Urinary bladder (tissue), 4 donors: ENCODE results near the gene PADI1. TPM values are rescaled to one million over a fixed set of nuclear protein-coding genes. Genes with fewer than 3 reads are reported as not detected.

Experiments
- DNase-seq: peaks from one replicate; pipeline ENCODE4 v3.0.0-alpha.2; 2015; ENCODE audit errors: extremely low spot score
- H3K27ac ChIP-seq: one replicate; pipeline ENCODE4 v1.5.1; 2013; ENCODE audit warnings: low read depth, mild to moderate bottlenecking, moderate library complexity
- H3K36me3 ChIP-seq: one replicate; pipeline ENCODE4 v1.6.1; 2013; ENCODE audit warnings: mild to moderate bottlenecking, moderate library complexity; ENCODE audit not compliant: insufficient read depth
- H3K4me1 ChIP-seq: one replicate; pipeline ENCODE4 v1.6.1; 2013; ENCODE audit warnings: mild to moderate bottlenecking, moderate library complexity; ENCODE audit not compliant: insufficient read depth
- H3K4me3 ChIP-seq: one replicate; pipeline ENCODE4 v1.5.1; 2013; ENCODE audit warnings: low read depth, low read length
- WGBS: extraction: QIAGEN DNeasy Blood & Tissue Kit; methylation state at CpG from one replicate; pipeline ENCODE4 v1.1.7; 2013; 5-methylcytosine and 5-hydroxymethylcytosine counted together
- polyA plus RNA-seq: library from polyadenylated mRNA; stranded (reverse); fragments of 200-250 nt; gene quantifications from one replicate; pipeline ENCODE4 v1.2.3, GENCODE V29; 2013
- total RNA-seq: library from RNA; depleted of rRNA; stranded (reverse); fragments of >200 nt; gene quantifications from one replicate; pipeline ENCODE4 v1.2.3, GENCODE V29; 2014
- donor health status: healthy with polysubstance abuse.
- donor health status: healthy.

PADI1 gene
- total and polyA plus RNA-seq, 2 donors = 0.16 to 0.18 TPM

- DNase-seq = no peak
- 74% methylated on average over 6 of the region's 6 CpGs for WGBS
- H3K27ac ChIP-seq = no peak overlapping the region
- H3K36me3 ChIP-seq = no peaks in the 10 kb centered on the region
- H3K4me3 ChIP-seq = no peak overlapping the region
- no peaks in the 10 kb centered on the region for H3K4me1 ChIP-seq
Measured at GRCh38 chr1:17258758-17259130, 53.8 kb downstream of the PADI1 start.

DNA sequence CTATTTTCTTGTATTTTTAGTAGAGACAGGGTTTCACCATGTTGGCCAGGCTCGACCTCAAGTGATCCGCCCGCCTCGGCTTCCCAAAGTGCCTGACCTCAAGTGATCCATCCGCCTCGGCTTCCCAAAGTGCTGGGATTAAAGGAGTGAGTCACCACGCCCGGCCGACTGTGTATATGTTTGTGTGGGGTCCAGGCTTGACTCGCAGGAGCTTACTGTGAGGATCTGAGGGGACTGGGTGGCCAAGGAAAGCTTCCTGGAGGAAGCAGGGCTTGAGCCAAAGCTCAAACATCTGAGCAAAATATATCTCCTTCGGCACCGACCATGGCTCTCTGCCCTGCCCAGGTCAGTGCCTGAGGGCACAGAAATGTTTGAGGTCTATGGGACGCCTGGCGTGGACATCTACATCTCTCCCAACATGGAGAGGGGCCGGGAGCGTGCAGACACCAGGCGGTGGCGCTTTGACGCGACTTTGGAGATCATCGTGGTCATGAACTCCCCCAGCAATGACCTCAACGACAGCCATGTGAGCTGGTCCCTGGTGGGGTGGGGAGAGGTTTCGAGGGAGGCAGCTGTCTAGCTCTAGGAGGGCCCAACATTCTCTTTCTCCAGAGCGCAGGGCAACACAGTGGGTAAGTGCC lies 54.4 kb downstream of the PADI1 start:
- 61% methylated on average over 24 of the region's 24 CpGs for WGBS
- H3K36me3 ChIP-seq = no peaks in the 10 kb centered on the region
- H3K4me3 ChIP-seq = no peak overlapping the region
- no peak for DNase-seq
- H3K4me1 ChIP-seq = no peaks in the 10 kb centered on the region
- H3K27ac ChIP-seq = no peak overlapping the region

DNA sequence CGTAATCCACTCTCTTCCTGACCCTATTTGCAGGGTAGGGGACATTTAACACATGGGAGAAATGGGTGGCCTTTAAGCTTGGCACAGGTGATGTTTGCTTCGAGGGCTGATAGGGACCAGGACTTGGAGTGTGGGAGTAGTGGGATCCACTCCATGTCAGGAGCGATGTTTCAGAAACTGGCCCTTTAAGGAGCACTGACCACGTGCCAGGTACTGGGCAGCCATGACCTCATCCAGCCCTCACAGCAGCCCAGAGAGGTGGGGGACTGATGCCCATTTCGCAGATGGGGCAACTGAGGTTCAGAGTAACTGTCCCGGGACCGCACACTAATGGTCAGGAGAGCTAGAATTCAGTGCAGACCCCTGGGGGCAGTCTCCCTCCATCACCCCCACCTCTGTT lies 55.3 kb downstream of the PADI1 start:
- 81% methylated on average over 7 of the region's 7 CpGs for WGBS
- DNase-seq = no peak
- no peaks in the 10 kb centered on the region for H3K4me1 ChIP-seq

GRCh38 chr1:17260738-17261137 lies 55.8 kb downstream of the PADI1 start:
- Histone ChIP-seq H3K4me1 (no peaks in the 10 kb centered on the region), H3K27ac (no peak overlapping the region)
- WGBS = 83% methylated on average over 5 of the region's 5 CpGs

More for the DNA sequence above, 55.3 kb downstream of the PADI1 start:
- Histone ChIP-seq H3K4me3 (no peak overlapping the region), H3K36me3 (no peaks in the 10 kb centered on the region), H3K27ac (no peak overlapping the region)

GRCh38 chr1:17263936-17264335 lies 59.0 kb downstream of the PADI1 start:
- no peaks in the 10 kb centered on the region for H3K36me3 ChIP-seq
- DNase-seq = no peak
- H3K27ac ChIP-seq = no peak overlapping the region
- H3K4me3 ChIP-seq = no peak overlapping the region
- no peaks in the 10 kb centered on the region for H3K4me1 ChIP-seq

More at GRCh38 chr1:17260738-17261137, 55.8 kb downstream of the PADI1 start:
- no peak overlapping the region for H3K4me3 ChIP-seq
- no peaks in the 10 kb centered on the region for H3K36me3 ChIP-seq
- DNase-seq = no peak

GRCh38 chr1:17264470-17264869 lies 59.5 kb downstream of the PADI1 start:
- H3K27ac ChIP-seq = no peak overlapping the region

DNA sequence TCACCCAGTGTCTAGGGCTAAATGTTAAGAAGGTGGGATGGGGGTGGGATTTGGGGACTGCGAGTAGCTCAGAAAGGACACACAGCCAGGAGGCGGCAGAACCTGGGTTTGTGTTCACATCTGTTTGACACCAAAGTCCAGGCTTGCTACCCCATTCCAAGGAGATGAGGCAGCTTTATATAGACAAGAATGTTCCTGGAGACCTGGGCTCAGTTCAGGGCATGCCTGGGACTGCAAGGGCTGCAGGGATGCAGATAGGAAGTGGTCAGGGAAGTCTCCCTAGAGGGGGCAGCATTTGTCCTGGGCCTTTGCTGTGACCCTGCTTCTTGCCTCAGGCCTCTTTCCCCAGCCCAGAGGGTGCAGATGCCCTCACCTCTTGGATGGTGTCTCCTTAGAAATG lies 60.2 kb downstream of the PADI1 start:
- Histone ChIP-seq H3K27ac (no peak overlapping the region), H3K4me1 (no peaks in the 10 kb centered on the region), H3K4me3 (no peak overlapping the region), H3K36me3 (no peaks in the 10 kb centered on the region)
- no peak for DNase-seq
- WGBS = 81% methylated on average over 2 of the region's 2 CpGs

More at GRCh38 chr1:17264470-17264869, 59.5 kb downstream of the PADI1 start:
- Histone ChIP-seq H3K36me3 (no peaks in the 10 kb centered on the region), H3K4me1 (no peaks in the 10 kb centered on the region), H3K4me3 (no peak overlapping the region)
- DNase-seq = no peak
- WGBS = 92% methylated on average over 5 of the region's 5 CpGs

DNA sequence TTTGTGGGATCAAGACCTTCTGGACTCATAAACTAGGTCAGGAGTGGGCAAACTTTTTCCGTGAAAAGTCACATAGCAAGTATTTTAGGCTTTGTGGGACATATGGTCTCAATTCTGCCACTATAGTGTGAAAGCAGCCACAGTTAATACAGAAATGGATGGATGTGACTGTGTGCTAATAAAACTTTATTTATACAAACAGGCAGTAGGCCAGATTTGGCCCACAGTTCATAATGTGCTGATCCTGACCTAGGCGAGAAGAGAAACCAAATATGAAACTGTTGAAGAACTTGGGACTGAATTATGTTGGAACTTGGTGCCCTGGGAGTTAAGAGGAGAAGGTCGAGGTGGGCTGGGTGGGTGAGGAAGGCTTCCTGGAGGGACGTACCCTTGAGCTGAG lies 61.0 kb downstream of the PADI1 start:
- Histone ChIP-seq H3K4me1 (no peaks in the 10 kb centered on the region), H3K27ac (no peak overlapping the region), H3K4me3 (no peak overlapping the region), H3K36me3 (no peaks in the 10 kb centered on the region)
- 87% methylated on average over 4 of the region's 4 CpGs for WGBS
- no peak for DNase-seq

DNA sequence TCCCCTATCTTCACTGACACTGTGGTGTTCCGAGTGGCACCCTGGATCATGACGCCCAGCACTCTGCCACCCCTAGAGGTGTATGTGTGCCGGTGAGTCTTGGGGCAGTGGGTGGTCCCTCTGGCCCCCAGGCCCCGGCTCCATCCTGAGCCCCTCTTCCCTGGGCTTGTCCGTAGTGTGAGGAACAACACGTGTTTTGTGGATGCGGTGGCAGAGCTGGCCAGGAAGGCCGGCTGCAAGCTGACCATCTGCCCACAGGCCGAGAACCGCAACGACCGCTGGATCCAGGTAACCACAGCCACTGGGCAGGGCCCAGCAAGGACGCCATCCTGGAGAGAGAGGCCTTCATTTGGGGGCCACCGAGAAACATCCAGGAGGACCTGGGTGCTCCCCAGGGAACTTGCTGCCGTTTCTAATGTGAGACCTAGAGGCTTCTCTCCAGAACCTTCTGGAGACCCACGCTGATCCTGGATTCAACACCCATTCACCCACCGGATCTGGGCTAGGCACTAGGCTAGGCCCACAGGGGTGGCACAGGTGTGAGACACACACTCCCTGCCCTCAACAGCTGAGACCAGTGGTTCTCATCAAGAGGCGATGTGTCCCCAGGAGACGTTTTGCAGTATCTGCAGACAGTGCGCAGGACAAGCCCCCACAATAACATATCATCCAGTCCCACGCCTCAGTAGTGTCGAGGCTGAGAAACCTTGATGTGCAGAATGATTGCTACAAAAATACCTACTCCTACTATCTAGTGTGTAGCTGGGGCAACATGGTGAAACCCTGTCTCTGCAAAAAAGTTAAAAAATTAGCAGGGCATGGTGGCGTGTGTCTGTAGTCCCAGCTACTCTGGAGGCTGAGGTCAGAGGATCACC lies 66.2 kb downstream of the PADI1 start:
- H3K27ac ChIP-seq = no peak overlapping the region
- WGBS = 83% methylated on average over 23 of the region's 23 CpGs
- no peak overlapping the region for H3K4me3 ChIP-seq
- no peaks in the 10 kb centered on the region for H3K36me3 ChIP-seq
- DNase-seq = no peak
- no peaks in the 10 kb centered on the region for H3K4me1 ChIP-seq

GRCh38 chr1:17272066-17272465 lies 67.1 kb downstream of the PADI1 start:
- Histone ChIP-seq H3K36me3 (no peaks in the 10 kb centered on the region), H3K27ac (no peak overlapping the region), H3K4me3 (no peak overlapping the region), H3K4me1 (no peaks in the 10 kb centered on the region)
- no peak for DNase-seq
- WGBS = 87% methylated on average over 6 of the region's 6 CpGs

DNA sequence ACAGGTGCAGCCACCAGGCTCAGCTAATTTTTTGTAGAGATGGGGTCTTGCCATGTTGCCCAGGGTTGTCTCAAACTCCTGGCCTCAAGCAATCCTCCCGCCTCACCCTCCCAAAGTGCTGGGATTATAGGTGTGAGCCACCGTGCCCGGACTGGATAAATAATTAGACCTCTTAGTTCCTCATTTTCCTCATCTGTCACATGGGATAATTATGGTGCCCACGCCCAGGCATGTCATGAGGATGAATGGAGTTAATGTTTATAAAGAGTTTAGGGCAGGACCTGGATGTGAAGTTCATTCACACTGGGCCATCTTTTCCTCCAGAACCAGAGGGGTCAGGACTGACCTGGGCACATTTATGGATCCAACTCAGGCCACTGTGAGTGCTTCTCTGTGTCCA lies 67.7 kb downstream of the PADI1 start:
- H3K4me1 ChIP-seq = no peaks in the 10 kb centered on the region
- no peaks in the 10 kb centered on the region for H3K36me3 ChIP-seq
- 70% methylated on average over 4 of the region's 4 CpGs for WGBS
- H3K27ac ChIP-seq = no peak overlapping the region
- no peak for DNase-seq
- no peak overlapping the region for H3K4me3 ChIP-seq

DNA sequence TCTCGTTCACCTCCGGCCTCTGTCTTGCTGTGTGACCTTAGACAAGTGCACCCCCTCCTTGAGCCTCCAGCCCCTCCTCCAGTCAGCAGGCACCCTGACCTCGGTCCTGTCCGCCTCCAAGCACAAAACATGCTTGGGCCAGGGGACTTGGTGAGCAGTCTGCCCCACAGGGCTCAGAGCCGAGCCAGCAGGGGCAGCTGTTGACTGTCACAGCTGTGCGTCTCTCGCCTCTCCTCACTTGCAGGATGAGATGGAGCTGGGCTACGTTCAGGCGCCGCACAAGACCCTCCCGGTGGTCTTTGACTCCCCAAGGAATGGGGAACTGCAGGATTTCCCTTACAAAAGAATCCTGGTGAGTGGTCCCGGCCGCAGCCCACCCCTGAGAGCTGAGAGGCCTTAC lies 68.2 kb downstream of the PADI1 start:
- Histone ChIP-seq H3K4me3 (no peak overlapping the region), H3K4me1 (no peaks in the 10 kb centered on the region), H3K36me3 (no peaks in the 10 kb centered on the region), H3K27ac (no peak overlapping the region)
- DNase-seq = no peak
- WGBS = 63% methylated on average over 13 of the region's 13 CpGs

GRCh38 chr1:17274186-17275170 lies 69.5 kb downstream of the PADI1 start:
- 49% methylated on average over 15 of the region's 15 CpGs for WGBS
- Histone ChIP-seq H3K36me3 (no peaks in the 10 kb centered on the region), H3K4me1 (no peaks in the 10 kb centered on the region), H3K27ac (no peak overlapping the region), H3K4me3 (no peak overlapping the region)
- no peak for DNase-seq
